Amygdala (tissue), 56 donors: ENCODE measurements around the gene TRIM13.
"Not testable (repeated sequence)": the region's sequence is repeated elsewhere in the genome, so short reads cannot be mapped to it uniquely, and the experiment has no call there.

Experiments used
- DNase-seq, 56 donors: peaks; one replicate each; lab custom pipeline; 2025; lab: John Stamatoyannopoulos, UW

Gene TRIM13

DNA sequence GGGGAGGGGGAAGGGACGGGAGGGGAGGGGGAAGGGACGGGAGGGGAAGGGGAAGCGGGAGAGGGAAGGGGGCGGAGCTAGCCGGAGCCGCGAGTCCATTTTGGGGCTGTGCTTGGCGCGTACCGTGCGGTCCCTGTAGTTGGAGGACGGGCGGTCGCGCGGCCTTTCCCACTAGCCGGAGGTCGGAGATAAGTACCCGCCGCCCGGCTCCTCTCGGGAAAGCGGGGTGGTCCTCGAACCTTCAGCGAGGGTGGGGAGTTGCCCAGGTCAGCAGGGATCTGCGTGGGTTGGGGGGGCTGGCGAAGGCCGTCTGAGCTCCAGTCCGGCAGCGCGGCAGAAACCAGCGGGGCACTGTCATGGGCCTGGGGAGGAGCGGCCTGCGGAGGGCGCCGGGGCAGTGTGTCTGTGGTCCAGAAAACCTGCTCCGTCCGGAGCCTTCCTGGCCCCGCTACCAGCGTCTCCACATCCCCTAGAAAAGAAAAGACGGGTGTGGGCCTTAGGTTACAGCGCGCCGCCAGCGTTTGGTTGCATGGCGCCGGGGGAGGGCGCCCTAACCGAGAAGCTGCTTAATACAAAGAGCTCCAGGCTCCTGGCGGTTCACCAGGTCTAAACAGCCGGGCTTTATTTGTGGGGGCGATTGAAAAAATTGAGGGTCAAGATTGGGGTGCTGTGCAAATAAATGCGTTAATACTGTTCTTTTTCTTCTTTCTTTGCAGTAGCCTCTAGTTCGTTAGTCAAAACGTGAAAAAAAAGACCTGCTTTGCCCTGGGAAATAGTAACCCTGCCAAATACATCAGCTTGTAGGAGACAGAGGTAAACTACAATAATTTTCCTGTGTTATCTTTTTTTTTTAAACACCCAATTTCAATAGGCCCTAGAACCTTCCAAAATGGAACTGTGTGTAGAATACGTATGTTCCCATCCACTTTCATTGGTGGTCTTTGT is at the start of gene TRIM13:
TSS of gene TRIM13 (plus strand) at position 92 of the 945 bp plus-strand sequence. CDS start 14,899 bp downstream, outside the sequence.
- DNase-seq = peak; percentile 43 to 97 (median 88)

DNA sequence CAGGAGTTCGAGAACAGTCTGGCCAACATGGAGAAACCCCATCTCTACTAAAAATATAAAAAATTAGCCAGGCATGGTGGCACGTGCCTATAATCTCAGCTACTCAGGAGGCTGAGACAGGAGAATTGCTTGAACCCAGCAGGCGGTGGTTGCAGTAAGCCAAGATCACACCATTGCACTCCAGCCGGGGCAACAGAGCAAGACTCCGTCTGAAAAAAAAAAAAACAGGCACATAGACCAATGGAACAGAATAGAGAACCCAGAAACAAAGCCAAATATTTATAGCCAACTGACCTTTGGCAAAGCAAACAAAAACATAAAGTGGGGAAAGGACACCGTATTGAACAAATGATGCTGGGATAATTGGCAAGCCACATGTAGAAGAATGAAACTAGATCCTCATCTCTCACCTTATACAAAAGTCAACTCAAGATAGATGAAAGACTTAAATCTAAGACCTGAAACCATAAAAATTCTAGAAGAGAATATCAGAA is 48.0 kb upstream of the TRIM13 start:
- DNase-seq = not testable (repeated sequence)

- DNase-seq = no peak
Measured at GRCh38 chr13:49951754-49952535, 44.9 kb upstream of the TRIM13 start.

- DNase-seq = no peak
Measured at GRCh38 chr13:49953560-49953959, 43.3 kb upstream of the TRIM13 start.

GRCh38 chr13:49954674-49955455 is 42.0 kb upstream of the TRIM13 start:
- DNase-seq = no peak

DNA sequence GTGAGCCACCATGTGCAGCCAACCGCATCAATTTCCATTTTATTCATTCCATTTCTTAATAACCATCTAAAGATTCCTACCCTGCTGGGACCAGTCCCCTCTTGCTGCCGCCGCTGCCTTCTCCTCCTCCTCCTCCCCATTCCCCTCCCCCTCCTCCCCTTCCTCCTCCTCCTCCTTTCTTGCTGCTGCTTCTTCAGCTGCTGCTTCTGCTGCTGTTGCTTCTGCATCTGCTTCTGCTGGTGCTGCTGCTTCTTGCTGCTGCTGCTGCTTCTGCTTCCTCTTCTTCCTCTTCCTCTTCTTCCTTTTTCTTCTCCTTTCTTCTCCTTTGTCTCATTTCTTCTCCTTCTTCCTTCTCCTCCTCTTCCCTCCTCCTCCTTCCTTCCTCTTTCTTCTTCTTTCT is 40.7 kb upstream of the TRIM13 start:
- no peak for DNase-seq

DNA sequence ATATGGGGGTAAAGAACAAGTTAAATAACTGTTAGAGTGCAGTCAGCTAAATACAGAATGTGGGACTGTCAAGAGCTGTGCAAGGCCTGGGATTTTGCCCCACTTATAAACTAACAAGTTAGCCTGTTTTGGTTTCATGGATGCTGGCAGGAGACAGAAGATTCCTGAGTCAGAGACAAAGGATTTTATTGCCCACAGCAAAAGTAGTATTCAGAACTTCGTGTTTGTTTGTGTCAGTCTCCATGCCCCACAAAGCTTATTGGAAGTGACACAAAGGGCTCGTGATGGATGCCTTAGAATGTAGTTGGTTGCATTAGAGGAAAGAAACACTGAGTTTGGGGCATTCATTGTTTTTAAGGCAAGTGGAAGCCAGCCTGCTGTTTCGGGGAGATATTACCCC is 38.5 kb upstream of the TRIM13 start:
- DNase-seq = peak in 5 of 56 donors; percentile 2 to 13 (median 7)

- no peak for DNase-seq
Measured at GRCh38 chr13:49967456-49967855, 29.4 kb upstream of the TRIM13 start.

DNA sequence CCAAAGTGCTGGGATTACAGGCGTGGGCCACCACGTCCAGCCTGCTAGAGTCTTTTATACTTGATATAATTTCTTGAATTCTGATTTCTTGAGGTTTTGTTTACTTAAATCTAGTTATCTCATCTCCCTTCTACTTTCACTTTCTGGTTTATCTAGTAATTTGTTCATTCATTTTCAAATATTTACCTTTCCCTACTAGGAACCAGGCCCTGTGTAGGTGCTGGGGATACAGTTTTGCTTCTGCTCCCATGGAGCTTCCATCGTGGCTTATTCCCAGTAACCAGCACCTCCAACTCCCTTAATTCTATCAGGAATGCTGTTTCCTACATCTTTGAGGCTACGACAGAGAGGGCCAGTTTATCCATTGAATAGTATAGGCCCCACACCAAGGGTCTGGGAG is 24.1 kb upstream of the TRIM13 start:
- no peak for DNase-seq

- DNase-seq = no peak
Measured at GRCh38 chr13:49975826-49976225, 21.0 kb upstream of the TRIM13 start.

DNA sequence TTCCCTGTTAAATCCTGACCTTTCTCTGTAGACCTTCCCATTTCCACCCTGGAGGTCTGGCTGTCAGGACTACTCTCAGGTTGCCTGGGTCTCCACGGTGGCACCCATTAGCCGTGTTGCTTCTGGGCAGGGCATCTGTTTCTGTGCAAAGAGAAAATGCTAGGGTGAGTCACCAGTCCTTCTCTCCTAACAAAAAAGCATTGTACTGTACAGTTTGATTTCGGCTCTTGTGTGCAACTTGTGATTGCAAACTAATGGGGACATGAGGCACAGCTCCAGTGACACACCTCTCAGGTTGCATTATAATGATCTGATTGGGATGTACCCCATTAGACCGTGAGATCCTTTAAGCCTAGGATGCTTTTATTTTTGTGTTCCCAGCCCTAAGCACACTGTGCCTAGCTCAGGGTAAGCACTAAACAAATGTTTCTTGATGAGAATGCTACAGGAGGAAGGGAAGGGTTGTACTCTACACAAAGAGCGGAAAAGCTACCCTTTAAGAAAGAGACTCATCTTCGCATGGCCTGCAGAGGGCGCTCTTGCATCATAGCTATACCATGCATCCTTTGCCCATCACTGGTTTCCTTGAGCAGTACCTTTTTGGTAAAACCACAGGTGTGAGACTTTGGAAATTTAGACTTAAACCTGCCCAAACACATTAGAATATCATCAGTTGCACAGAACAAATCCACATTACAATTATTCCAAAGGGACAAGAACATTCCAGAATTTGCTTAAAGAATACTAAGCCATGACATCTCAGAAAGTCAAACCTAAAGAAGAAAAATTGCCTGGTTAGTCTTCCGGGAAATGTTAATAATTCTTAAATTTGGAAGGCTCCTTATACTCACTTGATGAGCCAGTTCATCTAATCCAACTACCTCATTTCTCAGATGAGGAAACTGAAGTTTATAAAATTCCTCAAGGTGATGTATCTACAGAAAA is 20.3 kb upstream of the TRIM13 start:
- DNase-seq = peak in 40 of 56 donors; percentile 0 to 77 (median 30)

- no peak for DNase-seq
Measured at GRCh38 chr13:49977992-49978391, 18.9 kb upstream of the TRIM13 start.

- no peak for DNase-seq
Measured at GRCh38 chr13:49980266-49980665, 16.6 kb upstream of the TRIM13 start.

DNA sequence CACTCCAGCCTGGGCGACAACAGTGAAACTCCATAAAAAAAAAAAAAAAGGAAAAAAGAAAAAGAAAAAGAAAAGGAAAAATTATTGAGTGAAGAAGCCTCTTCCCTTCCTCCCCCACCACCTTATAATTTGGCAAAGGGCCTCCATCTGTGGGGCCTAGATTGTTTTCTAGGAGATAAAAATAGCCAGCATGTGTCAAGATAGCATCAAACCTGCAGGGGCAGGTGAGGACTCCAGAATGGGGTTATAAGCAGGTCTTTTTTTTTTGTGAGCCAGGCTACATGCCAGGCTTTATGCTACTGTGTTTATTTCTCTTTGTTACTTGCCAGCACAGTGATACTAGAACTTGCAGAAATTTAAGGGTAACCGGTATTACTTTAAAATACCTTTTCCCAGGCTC is 11.7 kb upstream of the TRIM13 start:
- DNase-seq = no peak

DNA sequence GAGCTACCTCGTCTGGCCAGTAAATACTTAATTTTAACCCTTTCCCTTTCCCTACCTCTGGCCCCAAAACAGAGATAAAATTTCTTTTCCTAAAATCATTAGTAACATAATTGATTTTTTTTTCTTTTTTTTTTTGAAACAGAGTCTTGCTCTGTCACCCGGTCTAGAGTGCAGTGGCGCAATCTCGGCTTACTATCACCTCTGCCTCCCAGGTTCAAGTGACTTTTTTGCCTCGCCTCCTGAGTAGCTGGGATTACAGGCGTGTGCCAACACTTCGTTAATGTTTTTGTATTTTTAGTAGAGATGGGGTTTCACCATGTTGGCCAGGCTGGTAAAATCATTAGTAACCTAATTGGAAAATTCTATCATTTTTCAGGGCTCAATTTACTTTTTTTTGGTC is 10.4 kb upstream of the TRIM13 start:
- no peak for DNase-seq

DNA sequence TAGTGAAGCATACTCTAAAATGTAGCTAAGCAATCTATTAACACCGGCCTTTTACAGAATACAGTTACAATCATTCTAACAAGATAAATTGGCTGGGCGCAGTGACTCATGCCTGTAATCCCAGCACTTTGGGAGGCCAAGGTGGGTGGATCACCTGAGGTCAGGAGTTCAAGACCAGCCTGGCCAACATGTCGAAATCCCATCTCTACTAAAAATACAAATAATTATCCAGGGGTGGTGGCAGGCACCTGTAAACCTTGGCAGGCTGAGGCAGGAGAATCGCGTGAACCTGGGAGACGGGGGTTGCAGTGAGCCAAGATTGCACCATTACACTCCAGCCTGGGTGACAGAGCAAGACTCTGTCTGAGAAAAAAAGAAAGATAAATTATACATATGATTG is 6.2 kb upstream of the TRIM13 start:
- not testable (repeated sequence) for DNase-seq

DNA sequence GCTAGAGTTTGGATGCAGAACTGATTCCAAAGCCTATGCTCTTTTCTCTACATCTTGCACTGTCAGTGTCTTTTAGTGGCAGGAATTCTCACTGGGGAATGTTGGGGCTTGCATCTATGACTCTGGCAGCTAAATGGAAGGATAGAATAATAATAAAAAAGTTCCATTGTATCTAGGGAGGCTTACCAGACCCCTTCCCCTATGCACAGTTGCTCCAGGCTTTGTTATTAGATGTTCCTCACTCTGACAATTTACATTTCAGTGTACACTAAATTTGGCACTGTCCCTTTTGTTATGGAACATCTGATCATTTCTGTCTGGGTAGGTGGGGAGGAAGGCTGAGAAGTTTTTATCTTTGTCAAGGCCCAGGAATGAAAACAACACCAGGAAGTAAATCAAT is 3.7 kb upstream of the TRIM13 start:
- no peak for DNase-seq

DNA sequence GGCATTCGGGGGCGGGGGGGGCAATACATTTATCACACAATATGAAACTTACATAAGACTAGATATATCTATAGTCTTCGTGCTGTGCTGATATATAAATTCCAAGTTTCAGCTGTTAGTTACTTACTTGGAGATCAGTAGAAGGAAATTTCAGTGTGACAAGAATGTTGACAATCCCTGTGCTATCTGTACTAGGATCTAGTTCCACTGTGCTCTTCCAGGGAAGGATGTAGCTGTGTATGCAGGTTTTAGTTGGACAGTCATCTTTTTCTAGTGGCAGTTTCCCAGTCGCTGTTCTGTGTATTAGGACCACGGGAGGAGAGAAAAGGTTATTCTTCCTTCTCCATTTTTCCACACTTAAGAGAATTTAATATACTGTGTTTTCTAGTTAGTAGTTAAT is 3.2 kb upstream of the TRIM13 start:
- DNase-seq = no peak

- peak in 4 of 56 donors; percentile 32 to 45 (median 40) for DNase-seq
Measured at GRCh38 chr13:49995625-49996101, 1.2 kb upstream of the TRIM13 start.
